Measurements from ENCODE around the gene TRIM2. TPM values are rescaled to one million over a fixed set of nuclear protein-coding genes. Genes with fewer than 3 reads are reported as not detected.

Gene TRIM2
- total and polyA plus RNA-seq, 10 of the 15 experiments (the other 5 are each of a cell fraction or from before 2014, with no cell fraction given), result 0.06 to 0.19 (median 0.15) TPM; not detected in 3

DNA sequence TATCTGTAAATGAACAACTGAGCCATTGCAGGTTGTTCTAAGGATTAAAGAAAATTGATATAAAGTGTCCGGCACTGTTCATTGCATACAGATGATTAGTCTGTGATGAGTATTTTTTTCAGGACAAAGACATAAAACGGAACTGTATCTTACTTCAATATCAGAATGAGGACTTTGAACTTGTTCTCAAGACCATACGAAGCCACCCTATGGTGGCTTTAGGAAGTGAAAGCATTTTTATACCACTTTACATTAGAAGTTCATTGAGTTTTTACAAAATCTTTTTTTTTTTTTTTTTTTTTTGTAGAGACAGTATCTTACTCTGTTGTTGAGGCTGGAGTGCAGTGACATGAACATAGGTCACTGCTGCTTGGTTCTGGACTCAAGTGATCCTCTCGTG lies 45.2 kb upstream of the TRIM2 start:
- no peaks in the 10 kb centered on the region for H3K9me3 ChIP-seq (replicated peaks; ENCODE audit: control insufficient read depth, insufficient read depth, low read length)
- ATAC-seq (peak; percentile 57), FAIRE-seq (no peak), DNase-seq (ENCODE audit: low read depth, low spot score) (no peak)
- H3K27ac ChIP-seq (ENCODE audit: control insufficient read depth, insufficient read depth), result no peak overlapping the region
- no peak overlapping the region for H3K9ac ChIP-seq (ENCODE audit: control insufficient read depth, insufficient read depth, low read length)
- BruUV-seq (replicated peaks), result no TSS peak
- ChIA-PET RAD21 (ENCODE audit: unreplicated experiment) (interaction anchor here (1.1 kb wide), 1 partner anchor 485 kb away, joined by 5 read pairs; no protein-coding TSS in a partner anchor), SMC1A (ENCODE audit: uncharacterized antibody, unreplicated experiment) (interaction anchor here (0.8 to 2.1 kb wide), 4 partner anchors 16 to 187 kb away, joined by 3 to 6 read pairs (median 3); no protein-coding TSS in a partner anchor), CTCF (interaction anchor here (0.6 to 3.4 kb wide), 5 partner anchors 13 to 1088 kb away, joined by 3 to 13 read pairs (median 4); no protein-coding TSS in a partner anchor), POLR2A (interaction anchor here (0.5 kb wide), 1 partner anchor 651 kb away, joined by 4 read pairs; no protein-coding TSS in a partner anchor)
- H3K79me2 ChIP-seq (ENCODE audit: control insufficient read depth, insufficient read depth, low read length), result no peaks in the 10 kb centered on the region
- no peaks in the 10 kb centered on the region for H3K36me3 ChIP-seq (ENCODE audit: control insufficient read depth in 2 of 2, insufficient read depth in 2 of 2, low read length in 1 of 2)
- no peak overlapping the region for H3K4me3 ChIP-seq
- H4K20me1 ChIP-seq (ENCODE audit: control insufficient read depth, insufficient read depth), result no peaks in the 10 kb centered on the region
- peaks cover 0 to 3% of the 10 kb centered on the region in 2 experiments; a peak in 3 of 4 replicates for H3K27me3 ChIP-seq (replicated peaks in 1 of 2; ENCODE audit: control insufficient read depth in 2 of 2, insufficient read depth in 2 of 2, low read length in 1 of 2)
- intact Hi-C loops (cut with micrococcal nuclease; ENCODE audit: unreplicated experiment), result no loop called here
- no peak overlapping the region for H3K4me2 ChIP-seq (ENCODE audit: control insufficient read depth, insufficient read depth)
- WGBS (ENCODE audit: insufficient coverage, insufficient replicate concordance, low lambda C conversion rate, missing lambda C conversion rate), result 27% methylated on average over 4 of the region's 4 CpGs
- no peak for TF ChIP-seq KAT2A (conservative IDR thresholded peaks at IDR 0.05; ENCODE audit: control insufficient read depth, low read depth, low read length)
- no peak for TF ChIP-seq SREBF1 (IDR thresholded peaks at IDR 0.05; ENCODE audit: low read length)
- H2AFZ ChIP-seq (ENCODE audit: control insufficient read depth, low read depth, low read length), result no peak overlapping the region
- H3K4me1 ChIP-seq (ENCODE audit: control insufficient read depth, insufficient read depth, low read length), result peaks cover 14% of the 10 kb centered on the region
- in situ Hi-C loops (cut with MboI), result no loop called here

DNA sequence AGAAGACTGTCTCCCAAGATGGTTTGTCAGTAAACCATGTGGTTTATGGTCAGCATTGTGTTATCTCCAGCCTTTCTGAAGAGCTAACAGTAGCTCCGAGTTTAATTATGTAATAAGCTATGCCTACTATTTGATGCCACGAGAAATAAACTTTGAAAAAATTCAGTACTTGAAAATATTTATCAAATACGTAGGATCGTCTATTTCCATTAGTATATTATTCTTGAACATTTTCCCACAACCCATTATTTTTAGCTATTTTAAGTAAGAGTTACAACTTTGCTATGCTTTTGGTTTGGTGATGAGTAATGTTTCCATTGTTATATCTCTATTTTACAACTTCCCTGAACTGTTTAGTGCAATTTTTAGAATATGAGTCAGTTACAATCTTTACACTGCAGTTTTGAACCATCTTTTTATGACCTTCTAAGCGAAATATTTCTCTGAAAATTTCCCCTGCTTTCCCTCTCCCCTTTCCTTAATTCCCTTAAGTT lies 44.5 kb upstream of the TRIM2 start:
- no peak overlapping the region for H3K9ac ChIP-seq (ENCODE audit: control insufficient read depth, insufficient read depth, low read length)
- 0 out of 3 replicates have a peak, but pooled peaks have one; percentile 23 for ATAC-seq
- CTCF ChIA-PET, result interaction anchor here (0.6 to 1.6 kb wide), 6 partner anchors 17 to 1088 kb away, joined by 3 to 4 read pairs (median 4); no protein-coding TSS in a partner anchor
- in situ Hi-C loops (cut with MboI) (no loop called here), intact Hi-C loops (cut with micrococcal nuclease; ENCODE audit: unreplicated experiment) (no loop called here)
- FAIRE-seq, result no peak
- RAD21 ChIA-PET (ENCODE audit: unreplicated experiment), result interaction anchor here (1.1 to 1.8 kb wide), 3 partner anchors 17 to 484 kb away, joined by 3 to 5 read pairs (median 4); no protein-coding TSS in a partner anchor
- H2AFZ ChIP-seq (ENCODE audit: control insufficient read depth, low read depth, low read length), result no peak overlapping the region
- no peaks in the 10 kb centered on the region for H4K20me1 ChIP-seq (ENCODE audit: control insufficient read depth, insufficient read depth)
- SMC1A ChIA-PET (ENCODE audit: uncharacterized antibody, unreplicated experiment), result interaction anchor here (0.6 to 2.7 kb wide), 5 partner anchors 11 to 1029 kb away, joined by 3 to 9 read pairs (median 3); no protein-coding TSS in a partner anchor
- no peaks in the 10 kb centered on the region for H3K79me2 ChIP-seq (ENCODE audit: control insufficient read depth, insufficient read depth, low read length)
- H3K4me1 ChIP-seq (ENCODE audit: control insufficient read depth, insufficient read depth, low read length), result peaks cover 12% of the 10 kb centered on the region
- BruUV-seq (replicated peaks), result no TSS peak
- no peak for DNase-seq (ENCODE audit: low read depth, low spot score)
- H3K4me2 ChIP-seq (ENCODE audit: control insufficient read depth, insufficient read depth), result no peak overlapping the region
- 15% methylated on average over 5 of the region's 5 CpGs for WGBS (ENCODE audit: insufficient coverage, insufficient replicate concordance, low lambda C conversion rate, missing lambda C conversion rate)
- POLR2A ChIA-PET, result no interaction called here
- H3K4me3 ChIP-seq, result no peak overlapping the region
- no peaks in the 10 kb centered on the region for H3K36me3 ChIP-seq (ENCODE audit: control insufficient read depth in 2 of 2, insufficient read depth in 2 of 2, low read length in 1 of 2)
- TF ChIP-seq TBL1XR1 (IDR thresholded peaks at IDR 0.05; ENCODE audit: low read depth, low read length), result no peak
- TF ChIP-seq JUNB (IDR thresholded peaks at IDR 0.05), result 0 out of 2 replicates have a peak, but pooled peaks have one; percentile 25
- peak; percentile 15 for TF ChIP-seq MEF2B (IDR thresholded peaks at IDR 0.05; ENCODE audit: partially characterized antibody, poor library complexity, severe bottlenecking)
- no peaks in the 10 kb centered on the region for H3K9me3 ChIP-seq (replicated peaks; ENCODE audit: control insufficient read depth, insufficient read depth, low read length)
- no peak overlapping the region for H3K27ac ChIP-seq (ENCODE audit: control insufficient read depth, insufficient read depth)
- peaks cover 0 to 3% of the 10 kb centered on the region in 2 experiments; a peak in 2 of 4 replicates for H3K27me3 ChIP-seq (replicated peaks in 1 of 2; ENCODE audit: control insufficient read depth in 2 of 2, insufficient read depth in 2 of 2, low read length in 1 of 2)
